IPS-18c (cell line): ENCODE results near the gene CCRL2.

Experiments used
- H3K4me3 ChIP-seq: 2 replicates; pipeline ENCODE4 v1.7.0; 2013; ENCODE audit warnings: low read depth, mild to moderate bottlenecking, low read length, moderate library complexity; ENCODE audit not compliant: insufficient read depth
- H3K9me3 ChIP-seq: one replicate; pipeline ENCODE4 v1.6.1; 2013; ENCODE audit warnings: mild to moderate bottlenecking, low read length, moderate library complexity; ENCODE audit not compliant: control insufficient read depth, insufficient read depth

Gene CCRL2

GRCh38 chr3:46406788-46407611 lies at the start of gene CCRL2, which contains the start of gene CCR5AS:
TSS of gene CCRL2 (plus strand) at chr3:46407259. CDS start at chr3:46408080, 821 bp downstream.
TSS of gene CCR5AS (minus strand) at chr3:46407066.
- Histone ChIP-seq H3K9me3 (no peaks in the 10 kb centered on the region), H3K4me3 (no peak within 1 kb of the TSS)

GRCh38 chr3:46358466-46358865 lies 48.6 kb upstream of the CCRL2 start:
- no peaks in the 10 kb centered on the region for H3K9me3 ChIP-seq
- H3K4me3 ChIP-seq, result no peak overlapping the region

GRCh38 chr3:46359733-46360493 lies 47.1 kb upstream of the CCRL2 start:
- no peaks in the 10 kb centered on the region for H3K9me3 ChIP-seq
- no peak overlapping the region for H3K4me3 ChIP-seq

- Histone ChIP-seq H3K4me3 (no peak overlapping the region), H3K9me3 (no peaks in the 10 kb centered on the region)
Measured at GRCh38 chr3:46360907-46361306, 46.2 kb upstream of the CCRL2 start.

GRCh38 chr3:46361408-46362283 lies 45.4 kb upstream of the CCRL2 start:
- Histone ChIP-seq H3K4me3 (no peak overlapping the region), H3K9me3 (no peaks in the 10 kb centered on the region)

GRCh38 chr3:46365041-46365440 lies 42.0 kb upstream of the CCRL2 start:
- Histone ChIP-seq H3K4me3 (no peak overlapping the region), H3K9me3 (no peaks in the 10 kb centered on the region)

- Histone ChIP-seq H3K4me3 (no peak overlapping the region), H3K9me3 (no peaks in the 10 kb centered on the region)
Measured at GRCh38 chr3:46365737-46366524, 41.1 kb upstream of the CCRL2 start.

GRCh38 chr3:46367811-46368210 lies 39.2 kb upstream of the CCRL2 start:
- no peak overlapping the region for H3K4me3 ChIP-seq
- H3K9me3 ChIP-seq, result no peaks in the 10 kb centered on the region

- no peak overlapping the region for H3K4me3 ChIP-seq
- no peaks in the 10 kb centered on the region for H3K9me3 ChIP-seq
Measured at GRCh38 chr3:46368569-46368968, 38.5 kb upstream of the CCRL2 start.

- Histone ChIP-seq H3K4me3 (no peak overlapping the region), H3K9me3 (no peaks in the 10 kb centered on the region)
Measured at GRCh38 chr3:46369151-46369550, 37.9 kb upstream of the CCRL2 start.

GRCh38 chr3:46369675-46370132 lies 37.4 kb upstream of the CCRL2 start:
- Histone ChIP-seq H3K4me3 (no peak overlapping the region), H3K9me3 (no peaks in the 10 kb centered on the region)

GRCh38 chr3:46370839-46371518 lies 36.1 kb upstream of the CCRL2 start, which contains the start of gene CCR5:
TSS of gene CCR5 (plus strand) at chr3:46370946. CDS start at chr3:46372903, 1,957 bp downstream.
- Histone ChIP-seq H3K9me3 (no peaks in the 10 kb centered on the region), H3K4me3 (no peak within 1 kb of the TSS)

- H3K9me3 ChIP-seq, result no peaks in the 10 kb centered on the region
- H3K4me3 ChIP-seq, result no peak overlapping the region
Measured at GRCh38 chr3:46371519-46372340, 35.3 kb upstream of the CCRL2 start.

GRCh38 chr3:46372492-46373359 lies 34.3 kb upstream of the CCRL2 start:
- no peaks in the 10 kb centered on the region for H3K9me3 ChIP-seq
- no peak overlapping the region for H3K4me3 ChIP-seq
